AG04449 (cell line): Measurements from ENCODE around the gene GPR52.

Experiments
- CTCF ChIA-PET: fragments of 350-600 bp; formaldehyde crosslinking; extraction: SDS; loops from one replicate; lab custom pipeline; 2021; ENCODE audit warnings: antibody characterized with exemption; lab: Yijun Ruan, JAX
- POLR2A ChIA-PET: fragments of 400-600, 350-600 bp; formaldehyde crosslinking; extraction: SDS; loops from one replicate; lab custom pipeline; 2020; ENCODE audit warnings: antibody characterized with exemption, inconsistent platforms; lab: Yijun Ruan, JAX
- DNase-seq: peaks from one replicate; pipeline ENCODE4 v3.0.0-alpha.2; 2010; ENCODE audit warnings: low read depth, low spot score
- H3K4me3 ChIP-seq: 2 replicates; pipeline ENCODE4 v1.5.1; 2011; ENCODE audit warnings: low read depth, mild to moderate bottlenecking, control low read depth, low read length
- CTCF ChIP-seq: IDR thresholded peaks from one replicate; pipeline ENCODE4 v1.5.1; 2011; ENCODE audit warnings: mild to moderate bottlenecking, moderate library complexity, low read length, control low read depth, inconsistent platforms; ENCODE audit not compliant: insufficient read depth; ENCODE audit errors: missing control alignments

Gene GPR52

GRCh38 chr1:174447866-174448530, at the start of gene GPR52:
TSS of gene GPR52 (plus strand) at chr1:174447964. CDS start at chr1:174448112, 148 bp downstream.
- DNase-seq = no peak
- ChIA-PET CTCF (no interaction called here), POLR2A (no interaction called here)
- no peak for TF ChIP-seq CTCF
- no peak within 1 kb of the TSS for H3K4me3 ChIP-seq

- CTCF ChIA-PET = no interaction called here
- no peak overlapping the region for H3K4me3 ChIP-seq
- POLR2A ChIA-PET = no interaction called here
- no peak for TF ChIP-seq CTCF
- DNase-seq = no peak
These were observed 49.5 kb upstream of the GPR52 start for GRCh38 chr1:174398246-174398645.

- H3K4me3 ChIP-seq = no peak overlapping the region
- POLR2A ChIA-PET = no interaction called here
- no peak for DNase-seq
- TF ChIP-seq CTCF = no peak
- CTCF ChIA-PET = no interaction called here
These were observed 48.6 kb upstream of the GPR52 start for GRCh38 chr1:174399211-174399610.

- no peak for TF ChIP-seq CTCF
- POLR2A ChIA-PET = no interaction called here
These were observed 46.7 kb upstream of the GPR52 start for GRCh38 chr1:174401075-174401474.

GRCh38 chr1:174405219-174405618, 42.5 kb upstream of the GPR52 start:
- TF ChIP-seq CTCF = no peak
- no peak for DNase-seq
- H3K4me3 ChIP-seq = no peak overlapping the region
- POLR2A ChIA-PET = no interaction called here
- CTCF ChIA-PET = interaction anchor here (1.0 kb wide), 1 partner anchor 64 kb away, joined by 3 read pairs; no protein-coding TSS in a partner anchor

More at GRCh38 chr1:174401075-174401474, 46.7 kb upstream of the GPR52 start:
- no peak overlapping the region for H3K4me3 ChIP-seq
- DNase-seq = no peak
- CTCF ChIA-PET = no interaction called here

- TF ChIP-seq CTCF = no peak
- ChIA-PET POLR2A (no interaction called here), CTCF (no interaction called here)
- no peak overlapping the region for H3K4me3 ChIP-seq
- DNase-seq = no peak
These were observed 41.3 kb upstream of the GPR52 start for GRCh38 chr1:174406421-174406820.
